ENCODE results near the gene TRAP1.

DNA sequence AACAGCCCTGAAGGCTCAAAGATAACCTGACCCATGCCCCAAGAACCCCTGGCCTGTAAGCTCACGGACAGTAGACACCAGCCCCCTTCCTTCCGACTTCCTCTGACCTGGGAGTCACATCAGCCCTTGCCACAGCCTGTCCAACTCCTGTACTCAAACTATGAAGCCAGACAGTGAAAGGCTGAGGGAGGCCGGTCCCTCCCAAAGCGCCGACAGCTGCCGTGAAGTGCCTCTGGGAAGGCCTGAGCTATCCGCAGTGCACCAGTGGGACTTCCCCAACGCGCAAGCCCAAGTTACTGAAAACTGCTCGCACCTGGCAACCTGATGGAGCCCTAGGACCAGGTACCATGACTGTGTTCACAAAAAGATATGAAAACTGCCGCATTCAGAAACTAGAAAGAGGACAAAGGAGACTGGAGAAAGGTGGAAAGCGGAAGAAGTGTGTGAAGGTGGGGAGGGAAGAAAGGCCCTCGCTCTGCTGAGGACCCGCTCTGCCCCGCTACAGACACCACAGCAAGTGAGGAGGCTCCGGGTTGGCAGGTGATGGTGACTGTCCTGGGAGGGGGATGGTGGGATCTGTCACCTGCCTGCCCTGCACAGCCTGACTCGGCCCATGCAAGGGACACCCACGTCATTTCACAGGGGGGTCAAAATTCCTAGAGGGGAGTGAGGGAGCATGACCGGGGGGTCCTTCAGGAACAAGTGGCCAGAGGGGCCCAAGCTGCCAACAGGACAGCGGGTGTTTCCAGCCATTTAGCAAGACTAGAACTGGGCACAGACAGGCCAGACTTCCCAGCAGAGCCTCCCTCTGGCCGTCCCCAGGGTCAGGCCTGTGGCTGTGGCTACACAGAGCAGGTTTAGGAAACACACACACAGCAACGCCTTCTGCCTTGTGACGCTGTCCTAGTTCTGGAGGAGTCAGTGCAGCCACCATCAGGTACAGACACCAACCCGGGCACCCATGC is 13.1 kb upstream of the TRAP1 start:
- TF ChIP-seq CTCF (IDR thresholded peaks at IDR 0.05) (no peak), POLR2AphosphoS5 (IDR thresholded peaks at IDR 0.05) (no peak)

Measured in gastroesophageal sphincter (tissue), 3 donors.